ENCODE results near the gene HOPX. TPM values are rescaled to one million over a fixed set of nuclear protein-coding genes. Genes with fewer than 3 reads are reported as not detected.

HOPX gene
- total and polyA plus RNA-seq, 2 of the 4 experiments (the other 2 are of a cell fraction) = 1.3 to 1.7 TPM

GRCh38 chr4:56705966-56706365 is 24.9 kb upstream of the HOPX start:
- Histone ChIP-seq H2AFZ (replicated peaks; ENCODE audit: low read length, poor library complexity) (no peak overlapping the region), H3K9me3 (ENCODE audit: control insufficient read depth, insufficient read depth, low read length) (peaks cover 3% of the 10 kb centered on the region; the same call in 1 of the 2 replicates), H3K4me2 (ENCODE audit: low read depth, low read length) (no peak overlapping the region), H3K79me1 (ENCODE audit: low read depth in 1 of 2, low read length in 2 of 2) (no peaks in the 10 kb centered on the region), H3K4me1 (ENCODE audit: control insufficient read depth, insufficient read depth, low read length) (no peaks in the 10 kb centered on the region), H4K5ac (ENCODE audit: low read depth, low read length) (no peak overlapping the region), H3K27ac (ENCODE audit: insufficient read depth, low read length) (no peak overlapping the region), H4K20me1 (ENCODE audit: insufficient read depth, low read length) (no peaks in the 10 kb centered on the region), H2BK20ac (ENCODE audit: low read depth, low read length) (no peak overlapping the region), H2BK5ac (ENCODE audit: low read depth, low read length, poor library complexity, severe bottlenecking) (no peak overlapping the region), H3K27me3 (ENCODE audit: control insufficient read depth, insufficient read depth, low read length) (peaks cover 17% of the 10 kb centered on the region), H4K91ac (ENCODE audit: insufficient read depth, low read depth, low read length) (no peak overlapping the region), H3K9me1 (ENCODE audit: insufficient read depth, low read length) (no peaks in the 10 kb centered on the region), H3K36me3 (ENCODE audit: control insufficient read depth, insufficient read depth, low read length) (no peaks in the 10 kb centered on the region), H3K18ac (ENCODE audit: low read depth, low read length) (no peak overlapping the region), H2AK5ac (ENCODE audit: low read depth, low read length) (no peak overlapping the region), H2BK120ac (ENCODE audit: low read depth, low read length) (no peak overlapping the region), H3K23ac (ENCODE audit: low read depth, low read length) (no peak overlapping the region), H3K9ac (ENCODE audit: low read depth, low read length) (no peak overlapping the region), H3K4ac (ENCODE audit: low read depth, low read length) (no peak overlapping the region), H2AK9ac (replicated peaks; ENCODE audit: low read depth, low read length, poor library complexity) (no peak overlapping the region), H4K8ac (ENCODE audit: low read depth in 2 of 2, low read length in 2 of 2) (no peak overlapping the region), H3K14ac (replicated peaks; ENCODE audit: low read depth, low read length) (no peak overlapping the region), H2BK15ac (ENCODE audit: low read depth, low read length) (no peak overlapping the region), H3K4me3 (ENCODE audit: insufficient read depth, low read depth, low read length) (no peak overlapping the region), H3K56ac (ENCODE audit: extremely low read depth, insufficient read depth, low read length) (no peak overlapping the region)
- ATAC-seq (ENCODE audit: low read depth) = no peak
- ChIA-PET CTCF (no interaction called here), POLR2A (ENCODE audit: unreplicated experiment) (no interaction called here)
- intact Hi-C loops (cut with micrococcal nuclease) = no loop called here
- dilution Hi-C loops (cut with HindIII; ENCODE audit: low sequenced_read_pairs, unreplicated experiment) = no loop called here
- DNase-seq = no peak
- TF ChIP-seq CHD1 (IDR thresholded peaks at IDR 0.05; ENCODE audit: low read depth, low read length) = no peak
- no peak for TF ChIP-seq CEBPB (IDR thresholded peaks at IDR 0.05; ENCODE audit: low read depth, low read length)
- TF ChIP-seq RAD21 (IDR thresholded peaks at IDR 0.05; ENCODE audit: low read length) = no peak
- no peak for TF ChIP-seq SMC3 (IDR thresholded peaks at IDR 0.05; ENCODE audit: low read depth, low read length)
- TF ChIP-seq BHLHE40 (IDR thresholded peaks at IDR 0.05; ENCODE audit: low read depth, low read length) = no peak
- TF ChIP-seq, protein P1, sequence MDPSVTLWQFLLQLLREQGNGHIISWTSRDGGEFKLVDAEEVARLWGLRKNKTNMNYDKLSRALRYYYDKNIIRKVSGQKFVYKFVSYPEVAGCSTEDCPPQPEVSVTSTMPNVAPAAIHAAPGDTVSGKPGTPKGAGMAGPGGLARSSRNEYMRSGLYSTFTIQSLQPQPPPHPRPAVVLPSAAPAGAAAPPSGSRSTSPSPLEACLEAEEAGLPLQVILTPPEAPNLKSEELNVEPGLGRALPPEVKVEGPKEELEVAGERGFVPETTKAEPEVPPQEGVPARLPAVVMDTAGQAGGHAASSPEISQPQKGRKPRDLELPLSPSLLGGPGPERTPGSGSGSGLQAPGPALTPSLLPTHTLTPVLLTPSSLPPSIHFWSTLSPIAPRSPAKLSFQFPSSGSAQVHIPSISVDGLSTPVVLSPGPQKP (IDR thresholded peaks at IDR 0.05; ENCODE audit: borderline replicate concordance, low read depth, low read length) = no peak
- TF ChIP-seq FOS (IDR thresholded peaks at IDR 0.05; ENCODE audit: low read depth, low read length) = no peak
- no peak for TF ChIP-seq MAFK (IDR thresholded peaks at IDR 0.05; ENCODE audit: low read depth, low read length)
- no TSS peak for BruUV-seq (replicated peaks)
- in situ Hi-C loops (cut with MboI; ENCODE audit: low sequenced_read_pairs) = no loop called here
